Measurements from ENCODE around the gene EPHB1.

The EPHB1 gene

GRCh38 chr3:134840459-134840858 lies 45.4 kb downstream of the EPHB1 start:
- Mint-ChIP-seq H3K4me3 (no peak overlapping the region), H3K4me1 (no peaks in the 10 kb centered on the region), H3K27me3 (ENCODE audit: low read depth) (peaks cover 8% of the 10 kb centered on the region), H3K36me3 (ENCODE audit: low read depth) (no peaks in the 10 kb centered on the region), H3K27ac (no peak overlapping the region), H3K9me3 (peaks cover 16% of the 10 kb centered on the region)
- no peak for TF ChIP-seq CTCF (IDR thresholded peaks at IDR 0.05; ENCODE audit: unreplicated experiment in 3 of 3)

GRCh38 chr3:134846084-134846483 lies 51.0 kb downstream of the EPHB1 start:
- no peak for TF ChIP-seq CTCF (IDR thresholded peaks at IDR 0.05; ENCODE audit: unreplicated experiment in 3 of 3)
- Mint-ChIP-seq H3K27ac (no peak overlapping the region), H3K4me3 (no peak overlapping the region), H3K9me3 (peaks cover 16% of the 10 kb centered on the region), H3K4me1 (peaks cover 10% of the 10 kb centered on the region), H3K27me3 (ENCODE audit: low read depth) (peaks cover 10% of the 10 kb centered on the region), H3K36me3 (ENCODE audit: low read depth) (no peaks in the 10 kb centered on the region)

- Mint-ChIP-seq H3K4me1 (peaks cover 10% of the 10 kb centered on the region), H3K4me3 (no peak overlapping the region), H3K27ac (no peak overlapping the region), H3K36me3 (ENCODE audit: low read depth) (no peaks in the 10 kb centered on the region), H3K27me3 (ENCODE audit: low read depth) (peaks cover 7% of the 10 kb centered on the region), H3K9me3 (peaks cover 16% of the 10 kb centered on the region)
- TF ChIP-seq CTCF (IDR thresholded peaks at IDR 0.05; ENCODE audit: unreplicated experiment in 3 of 3) = no peak
Measured at GRCh38 chr3:134846911-134847317, 51.9 kb downstream of the EPHB1 start.

GRCh38 chr3:134847349-134847748 lies 52.3 kb downstream of the EPHB1 start:
- no peak for TF ChIP-seq CTCF (IDR thresholded peaks at IDR 0.05; ENCODE audit: unreplicated experiment in 3 of 3)
- Mint-ChIP-seq H3K27me3 (ENCODE audit: low read depth) (peaks cover 7% of the 10 kb centered on the region), H3K27ac (no peak overlapping the region), H3K4me1 (peaks cover 10% of the 10 kb centered on the region), H3K36me3 (ENCODE audit: low read depth) (no peaks in the 10 kb centered on the region), H3K4me3 (no peak overlapping the region), H3K9me3 (peaks cover 16% of the 10 kb centered on the region)

- TF ChIP-seq CTCF (IDR thresholded peaks at IDR 0.05; ENCODE audit: unreplicated experiment in 3 of 3) = no peak
- H3K9me3 Mint-ChIP-seq = no peaks in the 10 kb centered on the region
- H3K4me1 Mint-ChIP-seq = peaks cover 10% of the 10 kb centered on the region
- peaks cover 7% of the 10 kb centered on the region for H3K27me3 Mint-ChIP-seq (ENCODE audit: low read depth)
- no peak overlapping the region for H3K27ac Mint-ChIP-seq
- H3K36me3 Mint-ChIP-seq (ENCODE audit: low read depth) = no peaks in the 10 kb centered on the region
- H3K4me3 Mint-ChIP-seq = no peak overlapping the region
Measured at GRCh38 chr3:134849561-134849960, 54.5 kb downstream of the EPHB1 start.

GRCh38 chr3:134850761-134851160 lies 55.7 kb downstream of the EPHB1 start:
- H3K4me1 Mint-ChIP-seq = peaks cover 10% of the 10 kb centered on the region
- TF ChIP-seq CTCF (IDR thresholded peaks at IDR 0.05; ENCODE audit: unreplicated experiment in 3 of 3) = no peak
- no peaks in the 10 kb centered on the region for H3K36me3 Mint-ChIP-seq (ENCODE audit: low read depth)
- H3K27me3 Mint-ChIP-seq (ENCODE audit: low read depth) = peaks cover 7% of the 10 kb centered on the region
- no peaks in the 10 kb centered on the region for H3K9me3 Mint-ChIP-seq
- H3K27ac Mint-ChIP-seq = no peak overlapping the region
- no peak overlapping the region for H3K4me3 Mint-ChIP-seq
